Stromal cell of bone marrow (primary cell): Measurements from ENCODE around the gene ACAD9.
"Not testable (repeated sequence)": the region's sequence is repeated elsewhere in the genome, so short reads cannot be mapped to it uniquely, and the experiment has no call there.

Experiments used
- DNase-seq: peaks from one replicate; pipeline ENCODE4 v3.0.0-alpha.2; 2012; ENCODE audit warnings: low read depth

Gene ACAD9

DNA sequence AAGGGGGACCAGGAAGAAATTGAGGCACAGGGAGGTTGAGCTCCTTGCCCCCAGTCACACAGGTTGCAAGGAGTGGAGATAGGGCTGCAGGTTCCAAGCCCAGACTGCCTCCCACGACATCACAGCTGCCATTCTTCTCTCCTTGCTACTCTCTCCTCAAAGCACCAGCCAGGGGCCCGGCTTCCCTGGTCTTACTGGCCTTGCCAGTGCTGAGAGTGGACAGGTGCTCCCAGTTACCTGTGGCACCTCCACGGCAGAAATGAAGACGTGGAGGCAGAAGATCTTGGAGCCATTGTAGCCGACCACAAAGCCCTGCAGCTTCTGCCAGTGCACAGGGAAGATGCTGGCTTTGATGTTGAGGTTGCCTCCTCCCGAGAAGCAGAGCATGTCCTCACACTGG, 17.9 kb upstream of the ACAD9 start:
- no peak for DNase-seq

GRCh38 chr3:128863560-128863959, 15.9 kb upstream of the ACAD9 start:
- no peak for DNase-seq

- DNase-seq: peak; percentile 2
Observed at GRCh38 chr3:128864351-128864811, 15.0 kb upstream of the ACAD9 start.

DNA sequence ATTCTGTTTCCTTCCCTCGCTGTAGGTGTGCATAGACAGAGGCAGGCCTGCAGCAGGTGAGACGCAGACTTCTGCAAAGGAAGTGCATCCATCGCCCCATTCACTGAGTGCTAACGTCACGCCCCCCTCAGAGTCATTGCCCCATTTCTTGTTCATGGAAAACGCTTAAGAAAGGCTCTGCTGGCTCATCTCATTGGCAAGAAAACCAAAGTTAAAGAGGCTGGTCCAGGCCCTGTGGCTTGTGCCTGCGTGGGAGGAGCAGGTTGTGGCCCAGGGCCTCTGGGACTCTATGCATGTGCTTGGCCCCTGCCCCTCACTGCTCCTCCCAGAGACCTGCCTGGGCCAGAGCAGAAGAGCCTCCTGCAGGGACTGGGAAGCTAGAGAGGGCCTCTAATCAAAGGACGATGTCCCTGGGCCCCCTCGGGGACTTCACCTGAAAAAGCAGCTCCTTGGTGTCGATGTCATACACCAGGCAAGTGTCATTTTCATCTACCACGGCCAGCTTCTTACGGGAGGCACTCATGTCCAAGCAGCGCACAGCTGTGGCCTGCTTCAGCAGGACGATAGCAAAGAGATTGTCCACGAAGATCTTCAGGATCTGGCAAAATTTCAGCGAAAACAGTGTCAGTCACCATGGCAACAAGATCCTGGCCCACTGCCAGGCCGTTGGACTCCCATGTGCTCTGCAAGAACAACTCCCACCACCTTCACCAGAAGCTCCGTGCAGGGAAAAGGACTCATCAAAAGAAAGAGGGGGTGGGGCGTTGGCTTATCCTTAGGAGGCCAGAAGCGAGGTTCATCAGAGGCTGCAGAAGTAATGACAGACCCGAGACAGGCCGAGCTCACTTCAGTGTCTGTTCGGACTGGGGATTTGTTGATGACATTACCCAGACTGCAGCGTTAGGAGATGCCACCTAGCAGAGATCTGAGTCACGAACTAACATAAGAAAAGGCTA, 14.3 kb upstream of the ACAD9 start:
- DNase-seq: peak; percentile 53

DNA sequence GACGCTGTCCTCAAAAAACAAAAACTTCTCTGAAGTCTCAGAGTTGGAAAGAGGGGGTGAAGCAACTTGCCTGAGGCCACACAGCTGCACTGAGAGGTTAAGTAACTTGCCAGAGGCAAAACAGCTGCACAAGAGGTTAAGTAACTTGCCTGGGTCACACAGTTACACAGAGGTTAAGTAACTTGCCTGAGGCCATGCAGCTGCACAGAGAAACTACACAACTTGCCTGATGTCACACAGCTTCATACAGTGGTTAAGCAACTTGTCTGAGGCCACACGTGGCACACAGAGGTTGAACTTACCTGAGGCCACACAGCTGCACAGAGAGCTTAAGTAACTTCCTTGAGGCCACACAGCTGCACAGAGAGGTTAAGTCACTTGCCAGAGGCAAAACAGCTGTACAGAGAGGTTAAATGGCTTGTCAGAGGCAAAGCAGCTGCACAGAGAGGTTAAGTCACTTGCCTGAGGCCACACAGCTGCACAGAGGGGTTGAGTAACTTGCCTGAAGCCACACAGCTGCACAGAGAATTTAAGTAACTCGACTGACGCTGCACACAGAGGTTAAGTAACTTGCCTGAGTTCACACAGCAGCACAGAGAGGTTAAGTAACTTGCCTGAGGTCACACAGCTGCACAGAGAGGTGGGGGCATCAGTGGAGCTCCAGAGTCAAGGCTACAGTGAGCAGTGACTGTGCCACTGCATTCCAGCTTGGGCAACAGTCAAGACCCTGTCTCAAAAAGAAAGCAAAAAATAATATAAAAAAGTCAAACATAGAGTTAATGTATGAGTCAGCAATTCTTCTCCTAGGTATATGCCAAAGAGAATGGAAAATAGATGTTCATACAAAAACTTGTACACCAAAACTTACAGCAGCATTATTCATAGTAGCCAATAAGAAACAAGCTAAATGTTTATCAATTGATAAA, 12.0 kb upstream of the ACAD9 start:
- DNase-seq: no peak

DNA sequence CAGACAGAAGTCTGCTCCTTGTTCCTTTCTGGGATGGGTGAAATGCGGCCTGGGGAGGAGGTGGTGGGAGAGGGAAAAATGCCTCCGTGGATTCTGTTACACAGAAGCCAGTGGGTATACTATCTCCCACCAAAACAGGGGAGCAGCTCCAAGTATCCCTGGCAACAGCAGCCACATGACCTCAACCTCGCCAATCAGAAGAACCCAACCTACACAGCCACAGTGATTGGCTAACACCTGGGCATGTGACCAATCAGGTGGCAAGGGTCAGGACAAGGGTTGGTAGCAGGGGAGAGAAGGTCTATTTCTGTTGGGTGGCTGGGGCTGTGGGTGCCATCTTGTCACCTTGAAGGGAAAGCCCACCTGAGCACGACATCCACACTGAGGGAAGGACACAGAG, 9.1 kb upstream of the ACAD9 start:
- no peak for DNase-seq

- DNase-seq: no peak
Observed at GRCh38 chr3:128872282-128872681, 7.1 kb upstream of the ACAD9 start.

GRCh38 chr3:128872744-128873143, 6.7 kb upstream of the ACAD9 start:
- DNase-seq: no peak

- no peak for DNase-seq
Observed at GRCh38 chr3:128873244-128874022, 6.0 kb upstream of the ACAD9 start.

GRCh38 chr3:128874481-128875180, 4.8 kb upstream of the ACAD9 start:
- no peak for DNase-seq

- DNase-seq: no peak
Observed at GRCh38 chr3:128875556-128876120, 3.8 kb upstream of the ACAD9 start.

- no peak for DNase-seq
Observed at GRCh38 chr3:128878011-128878457, 1.4 kb upstream of the ACAD9 start.

- DNase-seq: peak; percentile 51
Observed at GRCh38 chr3:128878556-128879124, 780 bp upstream of the ACAD9 start.

- DNase-seq: no peak
Observed at GRCh38 chr3:128879991-128880390, 571 bp downstream of the ACAD9 start.

DNA sequence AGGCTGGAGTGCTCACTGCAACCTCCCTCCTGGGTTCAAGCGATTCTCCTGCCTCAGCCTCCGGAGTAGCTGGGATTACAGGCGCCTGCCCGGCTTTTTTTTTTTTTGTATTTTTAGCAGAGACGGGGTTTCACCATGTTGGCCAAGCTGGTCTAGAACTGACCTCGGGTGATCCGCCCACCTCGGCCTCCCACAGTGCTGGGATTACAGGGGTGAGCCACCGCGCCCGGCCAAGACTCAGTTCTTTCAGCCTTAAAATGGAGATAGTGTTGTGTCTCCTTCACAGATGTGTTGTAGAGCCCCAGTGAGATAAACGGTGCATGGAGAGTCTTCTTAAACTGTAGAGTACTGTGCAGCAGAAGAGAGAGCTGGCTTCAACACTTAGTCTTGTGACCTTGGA, 1.0 kb downstream of the ACAD9 start:
- DNase-seq: not testable (repeated sequence)

- DNase-seq: no peak
Observed at GRCh38 chr3:128881576-128881975, 2.2 kb downstream of the ACAD9 start.

DNA sequence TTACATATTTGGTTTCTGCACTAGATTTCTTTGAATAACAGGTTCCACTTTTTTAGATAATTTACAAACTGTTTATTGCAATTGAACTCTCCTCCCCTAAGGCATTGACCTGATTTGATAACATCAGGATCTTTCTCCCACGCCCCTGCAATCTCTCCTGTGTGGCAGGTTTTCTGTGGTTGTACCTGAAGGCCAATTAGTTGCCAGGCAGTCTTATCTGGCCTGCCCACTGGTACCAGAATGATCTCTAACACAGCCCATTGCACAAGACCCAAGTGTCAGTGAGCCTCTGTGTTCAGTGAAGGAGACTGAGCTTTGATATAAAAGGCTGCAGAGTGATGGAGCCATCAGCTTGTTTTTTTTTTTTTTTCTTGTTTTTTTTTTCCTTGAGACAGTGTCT, 3.3 kb downstream of the ACAD9 start:
- DNase-seq: no peak

- no peak for DNase-seq
Observed at GRCh38 chr3:128884992-128885391, 5.6 kb downstream of the ACAD9 start.

DNA sequence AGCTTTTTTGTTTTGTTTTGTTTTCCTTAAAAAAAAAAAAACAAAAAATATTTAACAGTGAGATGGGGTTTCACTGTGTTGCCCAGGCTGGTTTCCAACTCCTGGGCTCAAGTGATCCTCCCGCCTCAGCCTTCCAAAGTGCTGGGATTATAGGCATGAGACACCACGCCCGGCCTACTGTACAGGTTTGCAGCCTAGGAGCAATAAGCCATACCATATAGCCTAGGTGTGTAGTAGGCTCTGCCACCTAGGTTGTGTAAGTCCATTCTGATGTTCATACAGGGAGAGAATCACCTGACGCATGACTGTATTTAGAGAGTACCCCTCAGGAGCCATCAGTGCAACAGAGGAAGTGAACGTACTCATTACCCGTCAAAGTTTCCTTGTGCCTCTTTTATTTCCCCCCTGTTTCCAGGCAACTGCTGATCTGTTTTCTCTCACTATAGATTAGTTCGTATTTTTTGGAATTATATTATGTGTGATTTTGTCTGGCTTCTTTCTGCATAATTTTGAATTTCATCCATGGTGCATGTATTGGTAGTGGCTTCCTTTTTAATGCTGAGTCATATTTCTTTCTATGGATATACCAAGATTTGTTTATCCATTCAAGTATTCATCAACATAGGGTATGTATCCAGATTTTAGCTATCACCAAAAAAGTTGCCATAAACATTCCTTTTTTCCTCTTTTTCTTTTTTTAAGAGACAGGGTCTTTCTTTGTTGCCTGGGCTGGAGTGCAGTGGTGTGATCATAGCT, 9.9 kb downstream of the ACAD9 start:
- no peak for DNase-seq
